GM18502 (cell line): ENCODE data around the gene RAB3B.
"Not testable (repeated sequence)": the region's sequence is repeated elsewhere in the genome, so short reads cannot be mapped to it uniquely, and the experiment has no call there.

Experiments used
- ATAC-seq: cut with Tn5 transposase; IDR thresholded peaks from one replicate; pipeline ENCODE4 v1.9.1; 2021; ENCODE audit warnings: mild to moderate bottlenecking; ENCODE audit not compliant: unreplicated experiment, poor library complexity

Gene RAB3B

DNA sequence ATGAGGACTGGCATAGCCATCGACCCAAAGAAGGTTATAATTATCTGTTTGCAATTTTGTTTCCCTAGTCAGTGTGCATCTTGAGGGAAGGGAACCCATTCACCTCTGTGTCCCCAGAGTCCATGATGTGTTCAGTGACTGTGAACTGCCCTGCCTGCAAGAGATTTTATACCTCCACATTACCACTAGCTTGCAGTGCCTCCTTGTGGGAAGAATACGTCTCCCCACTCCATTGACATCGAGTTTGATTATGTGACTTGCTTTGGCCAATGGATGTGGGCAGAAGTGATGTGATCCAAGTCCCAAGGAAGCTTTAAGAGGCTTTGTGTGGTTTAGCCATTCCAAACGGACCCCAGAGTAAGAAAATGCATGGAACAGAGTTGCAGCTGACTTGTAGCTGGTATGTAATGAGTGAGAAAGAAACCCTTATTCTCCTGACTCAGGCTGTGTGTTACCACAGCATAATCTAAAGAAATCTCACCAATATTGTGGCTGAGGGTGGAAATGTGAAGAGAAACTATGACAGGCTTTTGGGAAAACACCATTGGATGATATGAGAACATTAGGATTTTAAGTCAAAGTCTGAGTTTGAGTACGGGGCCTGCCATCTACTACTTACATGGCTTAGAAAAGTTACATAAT, 64.2 kb downstream of the RAB3B start:
- no peak for ATAC-seq

GRCh38 chr1:51924455-51924854, 66.0 kb downstream of the RAB3B start:
- ATAC-seq, result no peak

- no peak for ATAC-seq
Measured at GRCh38 chr1:51922040-51922439, 68.5 kb downstream of the RAB3B start.

DNA sequence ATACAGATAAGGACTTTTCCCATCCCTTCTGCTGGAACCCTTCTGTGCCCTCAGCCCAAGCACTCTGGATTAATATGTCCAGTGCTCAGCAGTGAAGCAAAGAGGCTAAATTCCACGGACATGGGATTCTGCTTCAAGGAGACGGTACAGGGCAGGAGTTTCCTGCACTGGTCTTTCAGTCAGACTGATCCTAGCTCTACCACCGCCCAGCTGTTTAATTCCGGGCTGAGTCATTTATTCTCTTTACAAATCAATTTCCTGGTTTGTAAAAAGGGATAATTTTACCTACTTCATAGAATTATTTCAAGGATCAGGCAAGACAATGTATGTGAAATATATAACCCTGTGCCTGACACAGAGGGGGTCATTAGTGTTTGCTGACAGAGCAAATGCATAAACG, 70.4 kb downstream of the RAB3B start:
- no peak for ATAC-seq

GRCh38 chr1:51919684-51920083, 70.8 kb downstream of the RAB3B start:
- no peak for ATAC-seq

DNA sequence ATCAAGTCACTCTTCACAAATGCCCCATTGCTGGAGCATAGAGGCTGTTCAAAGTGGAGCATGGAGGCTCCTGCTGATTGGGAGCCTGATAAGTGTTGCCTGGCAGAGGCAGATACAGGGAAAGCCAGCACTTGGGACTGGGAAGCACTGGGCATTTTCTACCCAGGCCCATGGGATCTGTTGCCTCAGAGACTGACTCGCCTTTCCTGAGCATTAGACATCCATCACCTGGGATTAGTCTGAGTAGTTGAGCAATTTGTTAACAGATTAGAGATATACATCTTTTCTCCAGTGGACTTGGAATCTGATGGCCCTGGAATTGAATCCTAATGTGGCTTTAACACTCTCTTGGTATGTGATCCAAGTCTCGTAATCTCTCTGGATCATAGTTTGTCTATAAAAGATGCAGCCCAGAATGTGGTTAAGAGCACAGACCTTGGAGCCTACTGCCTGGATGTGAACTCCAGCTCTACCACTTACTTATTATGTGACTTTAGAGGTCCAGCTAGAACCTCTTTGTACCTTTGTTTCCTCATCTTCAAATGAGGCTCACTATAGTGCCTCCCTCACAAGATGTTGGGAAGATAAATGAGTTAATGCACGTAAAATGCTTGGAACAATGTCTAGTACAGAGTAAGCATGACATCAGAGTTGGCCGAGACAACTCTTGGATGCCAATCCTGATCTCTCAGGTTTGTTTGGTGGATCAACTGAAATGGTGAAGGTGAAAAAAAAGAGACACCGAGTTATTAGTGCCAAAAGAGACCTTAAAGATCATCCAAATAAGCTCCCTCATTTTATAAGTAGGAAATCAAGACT, 73.7 kb downstream of the RAB3B start:
- ATAC-seq, result no peak

DNA sequence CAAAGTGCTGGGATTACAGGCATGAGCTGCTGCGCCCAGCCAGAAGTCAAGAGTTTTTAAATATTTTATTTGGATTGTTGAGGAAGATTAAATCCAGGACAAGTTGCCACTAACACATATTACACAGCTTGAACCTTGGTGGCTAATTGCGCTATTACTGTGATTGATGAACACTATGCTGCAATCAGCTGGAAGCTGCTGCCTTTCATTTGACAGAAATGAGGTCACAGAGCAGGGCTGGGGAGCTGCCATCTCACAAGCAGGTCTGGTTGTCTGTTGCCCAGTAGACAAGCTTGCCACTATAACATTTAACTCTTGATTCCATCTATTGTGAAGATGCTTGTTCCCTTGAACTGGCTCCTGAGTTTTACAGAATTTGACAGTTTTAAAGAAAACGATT, 74.5 kb downstream of the RAB3B start:
- no peak for ATAC-seq

DNA sequence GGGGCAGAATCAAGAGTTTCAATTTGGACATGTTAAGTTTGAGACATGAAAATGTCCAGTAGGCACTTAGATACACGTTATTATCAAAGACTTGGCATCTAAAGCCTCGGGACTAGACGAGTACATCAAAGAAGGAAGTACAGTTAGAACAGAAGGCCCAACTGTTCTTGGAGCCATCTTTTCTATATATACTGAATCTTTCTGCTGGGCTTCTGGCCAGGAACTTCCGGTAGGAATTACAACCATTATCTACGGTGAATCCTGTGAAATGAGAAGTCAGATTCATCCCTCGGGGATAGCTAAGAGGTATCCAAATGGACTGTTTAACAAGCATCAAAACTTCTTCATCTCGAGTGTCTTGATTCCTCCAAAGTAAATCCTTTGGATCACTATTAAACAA, 77.6 kb downstream of the RAB3B start:
- no peak for ATAC-seq

GRCh38 chr1:51910221-51911000, 80.1 kb downstream of the RAB3B start:
- ATAC-seq, result no peak

GRCh38 chr1:51908499-51908898, 82.0 kb downstream of the RAB3B start:
- ATAC-seq, result no peak

- ATAC-seq, result no peak
Measured at GRCh38 chr1:51907079-51907702, 83.3 kb downstream of the RAB3B start.

DNA sequence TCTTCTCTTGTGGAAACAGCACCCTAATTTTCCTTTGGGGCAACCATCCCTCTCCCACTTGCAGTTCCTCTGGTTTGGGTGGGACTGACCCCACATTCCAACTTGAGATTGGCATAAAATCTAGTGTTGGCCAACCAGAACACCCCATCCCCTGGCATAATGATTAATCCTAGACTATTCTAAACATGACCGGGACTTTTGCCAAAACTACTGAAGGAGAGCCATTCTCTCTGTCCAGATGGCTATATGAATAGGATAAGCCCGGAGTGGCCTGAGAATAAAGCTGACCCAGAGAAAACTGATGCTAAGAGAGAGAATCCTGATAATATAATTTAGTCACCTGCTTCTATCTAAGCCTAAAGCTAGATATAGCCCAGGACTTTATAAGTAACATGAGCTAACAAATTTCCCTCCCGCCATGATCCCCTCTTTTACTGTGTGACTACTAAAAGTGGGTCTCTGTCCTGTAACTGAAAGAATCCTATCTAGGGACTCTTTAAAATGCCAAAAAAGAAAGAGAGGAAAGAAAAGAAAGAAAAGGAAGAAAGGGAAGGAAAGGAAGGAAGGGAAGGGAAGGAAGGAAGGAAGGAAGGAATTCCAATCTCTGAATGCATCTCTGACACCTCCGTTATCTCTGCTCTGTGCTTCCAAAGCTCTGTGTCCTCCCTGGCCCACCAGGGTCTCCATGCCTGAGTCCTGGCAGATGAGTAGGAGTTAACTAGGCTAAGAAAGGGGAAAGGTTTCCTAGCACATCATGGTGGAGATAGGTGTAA, 84.0 kb downstream of the RAB3B start:
- no peak for ATAC-seq

- no peak for ATAC-seq
Measured at GRCh38 chr1:51902456-51902855, 88.0 kb downstream of the RAB3B start.

- no peak for ATAC-seq
Measured at GRCh38 chr1:51901151-51901550, 89.3 kb downstream of the RAB3B start.

GRCh38 chr1:51899022-51899421, 91.5 kb downstream of the RAB3B start:
- no peak for ATAC-seq

GRCh38 chr1:51898090-51898734, 92.3 kb downstream of the RAB3B start:
- ATAC-seq, result no peak

DNA sequence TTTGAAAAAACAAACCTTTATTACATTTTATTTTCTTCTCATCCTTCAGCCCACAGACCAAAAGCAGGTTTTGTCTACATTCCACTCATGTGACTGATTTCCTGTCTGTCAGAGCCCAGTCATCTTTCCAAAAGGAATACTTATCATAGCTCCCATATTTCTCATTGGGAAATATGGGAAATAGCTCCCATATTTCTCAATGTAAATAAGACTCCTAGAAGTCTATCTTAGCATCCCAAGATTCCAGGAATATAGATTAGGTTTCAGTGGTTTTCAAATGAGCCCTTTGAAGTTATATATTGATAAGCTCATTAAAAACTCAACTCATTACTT, 92.8 kb downstream of the RAB3B start:
- no peak for ATAC-seq

DNA sequence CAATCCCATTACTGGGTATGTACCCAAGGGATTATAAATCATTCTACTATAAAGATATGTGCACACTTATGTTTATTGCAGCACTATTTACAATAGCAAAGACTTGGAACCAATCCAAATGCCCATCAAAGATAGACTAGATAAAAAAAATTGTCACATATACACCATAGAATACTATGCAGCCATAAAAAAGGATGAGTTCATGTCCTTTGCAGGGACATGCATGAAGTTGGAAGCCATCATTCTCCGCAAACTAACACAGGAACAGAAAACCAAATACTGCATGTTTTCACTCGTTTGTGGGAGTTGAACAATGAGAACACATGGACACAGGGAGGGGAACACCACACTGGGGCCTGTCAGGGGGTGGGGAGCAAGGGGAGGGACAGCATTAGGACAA, 95.8 kb downstream of the RAB3B start:
- ATAC-seq, result not testable (repeated sequence)

DNA sequence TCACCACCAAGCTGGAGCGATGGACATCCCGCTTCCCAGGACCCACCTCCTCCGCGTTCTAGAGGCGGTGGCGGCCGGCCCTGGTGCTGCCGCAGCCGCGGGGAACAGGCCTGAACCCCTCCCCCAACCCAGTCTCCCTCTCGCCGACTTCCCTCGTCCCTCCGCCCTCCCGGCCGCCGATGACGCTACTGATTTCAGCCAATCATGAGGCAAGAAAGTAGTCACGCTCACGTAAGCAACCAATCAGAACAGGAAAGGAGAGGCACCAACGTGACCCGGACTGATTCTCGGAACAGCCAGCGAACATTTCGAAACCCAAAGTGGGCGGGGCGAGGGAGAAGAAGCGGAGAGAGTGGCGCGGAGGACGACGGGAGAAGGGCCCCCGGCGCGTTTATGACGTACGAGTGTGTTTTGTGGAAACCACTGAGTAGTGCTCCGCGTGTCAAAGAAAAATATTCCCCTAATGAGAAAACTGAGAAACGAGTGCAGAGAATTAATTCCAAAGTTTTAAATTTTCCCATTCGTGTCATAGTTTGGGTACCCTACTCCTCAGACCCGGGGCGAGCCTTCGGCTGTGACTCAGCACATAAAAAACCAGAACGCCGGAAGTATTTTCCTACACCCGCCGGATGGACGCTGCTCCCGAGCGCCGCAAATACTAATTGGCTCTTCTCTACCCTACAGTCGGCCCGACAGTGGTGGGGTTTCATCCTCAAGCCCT, 111.7 kb downstream of the RAB3B start, which contains the start of gene NRDC:
Gene NRDC, minus strand, starts transcription at position 112 of the 721 bp plus-strand sequence. CDS start 112 bp downstream, outside the sequence.
- peak; percentile 96 for ATAC-seq
